ENCODE measurements around the gene ASB15.

DNA sequence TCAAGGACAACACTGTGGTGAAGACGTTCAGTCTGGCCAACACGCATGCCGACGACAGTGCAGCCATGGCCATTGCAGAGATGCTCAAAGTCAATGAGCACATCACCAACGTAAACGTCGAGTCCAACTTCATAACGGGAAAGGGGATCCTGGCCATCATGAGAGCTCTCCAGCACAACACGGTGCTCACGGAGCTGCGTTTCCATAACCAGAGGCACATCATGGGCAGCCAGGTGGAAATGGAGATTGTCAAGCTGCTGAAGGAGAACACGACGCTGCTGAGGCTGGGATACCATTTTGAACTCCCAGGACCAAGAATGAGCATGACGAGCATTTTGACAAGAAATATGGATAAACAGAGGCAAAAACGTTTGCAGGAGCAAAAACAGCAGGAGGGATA lies 60.7 kb downstream of the ASB15 start:
- TF ChIP-seq EP300 (IDR thresholded peaks at IDR 0.05; ENCODE audit: low read depth in 2 of 2, low read length in 2 of 2) (no peak), EP300 (CRISPR knock-in tag; IDR thresholded peaks at IDR 0.05; ENCODE audit: borderline replicate concordance) (no peak), TCF7L2 (IDR thresholded peaks at IDR 0.05; ENCODE audit: low read depth, low read length) (no peak), SP140L (CRISPR knock-in tag; IDR thresholded peaks at IDR 0.05; ENCODE audit: borderline replicate concordance) (no peak), TGIF2 (CRISPR knock-in tag; IDR thresholded peaks at IDR 0.05) (no peak)
